Activated CD4-positive, alpha-beta T cell treated with anti-CD3 and anti-CD28 coated beads, Interleukin-2, amount 10 ng/mL, durations not matched to agents 24 days and 14 days (primary cell): ENCODE data around the gene NID2. TPM values are rescaled to one million over a fixed set of nuclear protein-coding genes. Genes with fewer than 3 reads are reported as not detected.
A peak's percentile ranks its signal among the peaks of the same experiment; 100 is the strongest.

Source experiments
- DNase-seq: peaks from one replicate; pipeline ENCODE4 v3.0.0; 2022
- H3K27ac Mint-ChIP-seq: one replicate; pipeline ENCODE4 v1.8.0; 2022; ENCODE audit warnings: mild to moderate bottlenecking, mixed read lengths
- H3K27me3 Mint-ChIP-seq: one replicate; pipeline ENCODE4 v1.8.0; 2022; ENCODE audit warnings: mixed read lengths
- H3K36me3 Mint-ChIP-seq: one replicate; pipeline ENCODE4 v1.8.0; 2022; ENCODE audit warnings: low read depth, mild to moderate bottlenecking, mixed read lengths
- H3K4me1 Mint-ChIP-seq: one replicate; pipeline ENCODE4 v1.8.0; 2021; ENCODE audit warnings: mixed read lengths
- H3K4me3 Mint-ChIP-seq: one replicate; pipeline ENCODE4 v1.8.0; 2022; ENCODE audit warnings: mild to moderate bottlenecking, moderate library complexity, mixed read lengths
- H3K9me3 Mint-ChIP-seq: one replicate; pipeline ENCODE4 v1.8.0; 2021; ENCODE audit warnings: mixed read lengths
- intact Hi-C: fragments of 100-400 bp; cut with micrococcal nuclease; formaldehyde crosslinking; loops from one replicate; pipeline ENCODE4 v1.15.1; 2023
- total RNA-seq: library from RNA; stranded (reverse); gene quantifications from 2 replicates; pipeline ENCODE4 v1.2.3, GENCODE V29; 2022

The NID2 gene
- total RNA-seq, 1 donor from 2014 or later, result 0.09 TPM

DNA sequence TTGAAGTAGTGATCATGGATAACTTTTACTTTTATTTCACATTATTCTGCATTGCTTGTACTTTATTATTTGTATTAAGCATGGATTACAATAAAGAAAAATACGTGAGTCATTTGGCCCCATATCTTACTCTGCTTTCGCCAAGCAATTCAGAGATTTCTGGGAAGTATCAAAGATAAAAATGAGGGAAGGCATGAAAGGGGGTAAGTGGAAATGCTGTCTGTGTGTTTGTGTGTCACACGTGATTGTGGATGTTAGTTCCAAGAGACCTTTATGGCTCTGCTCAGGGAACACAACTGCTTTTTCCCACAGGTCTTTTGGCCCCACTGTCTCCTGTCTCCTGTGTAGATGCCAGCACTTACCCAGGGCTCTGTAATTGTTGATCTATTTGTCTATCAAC lies 10.5 kb downstream of the NID2 start:
- DNase-seq, result no peak
- H3K9me3 Mint-ChIP-seq, result peaks cover 4% of the 10 kb centered on the region
- H3K4me1 Mint-ChIP-seq, result no peaks in the 10 kb centered on the region
- intact Hi-C loops, result no loop called here
- H3K4me3 Mint-ChIP-seq, result no peak overlapping the region
- H3K36me3 Mint-ChIP-seq, result no peaks in the 10 kb centered on the region
- H3K27me3 Mint-ChIP-seq, result peaks cover 57% of the 10 kb centered on the region
- H3K27ac Mint-ChIP-seq, result no peak overlapping the region

DNA sequence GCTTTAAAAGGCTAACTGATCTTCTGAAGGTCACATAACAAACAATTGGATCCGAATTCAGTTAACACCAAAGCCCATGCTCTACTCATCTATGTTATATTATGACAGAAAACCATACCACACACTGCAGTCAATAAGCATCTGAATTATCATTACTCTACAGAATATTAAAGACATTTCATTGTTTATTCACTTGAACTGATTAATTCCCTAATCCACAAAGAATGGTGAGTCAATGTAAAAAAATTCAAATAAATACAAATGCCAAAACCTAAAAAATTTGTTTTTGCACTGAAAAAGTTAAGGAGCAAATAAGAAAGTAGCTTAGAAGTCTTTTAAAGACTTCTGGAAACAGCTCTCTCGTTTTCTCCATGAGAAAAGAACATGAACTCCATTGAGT lies 13.7 kb downstream of the NID2 start:
- H3K27me3 Mint-ChIP-seq, result peaks cover 44% of the 10 kb centered on the region

DNA sequence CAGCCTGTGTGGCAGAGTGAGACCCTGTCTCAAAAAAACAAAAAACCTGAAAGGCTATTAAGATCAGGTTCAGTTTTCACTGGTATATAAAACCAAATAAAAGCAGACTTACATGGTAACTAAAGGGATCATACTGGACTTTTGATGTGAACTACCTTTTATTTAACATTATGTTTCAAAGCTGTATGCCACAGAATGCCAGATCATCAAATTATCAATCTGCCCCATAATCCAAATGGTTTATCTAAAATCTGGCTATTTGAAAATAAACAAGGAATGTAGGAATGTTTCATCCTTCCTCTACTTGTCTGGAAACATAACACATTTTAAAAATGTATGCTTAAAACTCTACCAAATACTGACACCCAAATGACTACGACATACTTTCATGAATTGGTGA lies 14.2 kb downstream of the NID2 start:
- H3K27me3 Mint-ChIP-seq, result peaks cover 41% of the 10 kb centered on the region
- H3K36me3 Mint-ChIP-seq, result no peaks in the 10 kb centered on the region
- H3K4me1 Mint-ChIP-seq, result no peaks in the 10 kb centered on the region
- intact Hi-C loops, result no loop called here
- peaks cover 4% of the 10 kb centered on the region for H3K9me3 Mint-ChIP-seq
- no peak overlapping the region for H3K27ac Mint-ChIP-seq
- H3K4me3 Mint-ChIP-seq, result no peak overlapping the region
- DNase-seq, result no peak

More for the DNA sequence above, 13.7 kb downstream of the NID2 start:
- no peaks in the 10 kb centered on the region for H3K36me3 Mint-ChIP-seq
- no peak overlapping the region for H3K4me3 Mint-ChIP-seq
- intact Hi-C loops, result no loop called here
- no peaks in the 10 kb centered on the region for H3K4me1 Mint-ChIP-seq
- H3K9me3 Mint-ChIP-seq, result peaks cover 4% of the 10 kb centered on the region
- H3K27ac Mint-ChIP-seq, result no peak overlapping the region
- DNase-seq, result no peak

DNA sequence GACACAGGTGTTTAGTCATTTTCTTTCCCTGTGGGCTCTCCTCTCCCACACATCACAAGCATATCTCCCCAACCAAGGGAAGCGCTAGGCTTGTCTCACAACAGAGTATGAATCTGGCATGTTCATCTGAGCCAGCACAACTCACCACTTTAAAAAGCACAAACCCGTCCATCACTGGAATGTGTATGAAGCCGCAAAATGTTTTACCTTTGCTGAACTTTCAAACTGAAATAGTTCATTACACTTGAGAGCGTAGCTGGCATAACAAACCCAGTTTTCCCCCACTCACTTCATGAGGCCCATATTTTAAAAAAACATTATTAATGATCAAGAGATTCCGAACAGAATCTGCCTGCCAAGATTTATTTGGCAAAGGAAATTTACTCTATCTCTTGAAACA lies 15.8 kb downstream of the NID2 start:
- intact Hi-C loops, result no loop called here

DNA sequence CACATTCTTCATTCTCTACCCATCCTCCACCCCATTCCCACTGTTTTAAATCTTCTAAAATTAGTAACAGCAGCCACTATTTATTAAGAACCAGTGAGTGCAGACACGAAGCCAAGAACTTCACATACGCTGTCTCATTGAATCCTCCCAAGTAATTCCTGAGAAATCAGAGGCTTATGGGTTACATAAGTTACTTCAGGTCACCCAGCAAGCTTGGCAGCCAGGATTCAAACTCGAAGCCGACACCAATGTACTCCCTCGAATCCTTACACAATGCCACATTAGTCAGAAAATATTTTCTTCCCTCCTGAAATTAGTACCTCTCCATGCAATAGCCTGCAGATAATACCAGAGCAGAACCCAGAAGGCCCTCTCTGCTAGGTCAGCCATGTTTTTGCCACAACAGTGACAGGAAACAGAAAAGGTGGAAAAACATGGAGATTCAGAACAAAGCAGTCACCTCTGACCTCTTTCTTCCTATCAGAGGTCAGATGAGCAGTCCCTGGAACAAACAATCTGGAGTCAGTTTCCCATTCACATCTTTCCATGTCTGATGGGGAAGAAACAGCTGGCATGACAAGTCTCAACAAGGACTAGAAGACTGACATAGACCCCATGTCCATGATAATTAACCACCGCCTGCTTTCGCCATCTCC lies 16.4 kb downstream of the NID2 start:
- Mint-ChIP-seq H3K36me3 (no peaks in the 10 kb centered on the region), H3K27me3 (peaks cover 28% of the 10 kb centered on the region), H3K4me3 (no peak overlapping the region), H3K4me1 (peaks cover 1% of the 10 kb centered on the region), H3K9me3 (peaks cover 4% of the 10 kb centered on the region), H3K27ac (no peak overlapping the region)
- DNase-seq, result no peak
- intact Hi-C loops, result no loop called here

More for the DNA sequence above, 15.8 kb downstream of the NID2 start:
- no peak for DNase-seq
- H3K9me3 Mint-ChIP-seq, result peaks cover 4% of the 10 kb centered on the region
- H3K27ac Mint-ChIP-seq, result no peak overlapping the region
- H3K4me1 Mint-ChIP-seq, result no peaks in the 10 kb centered on the region
- no peak overlapping the region for H3K4me3 Mint-ChIP-seq
- no peaks in the 10 kb centered on the region for H3K36me3 Mint-ChIP-seq
- peaks cover 28% of the 10 kb centered on the region for H3K27me3 Mint-ChIP-seq

DNA sequence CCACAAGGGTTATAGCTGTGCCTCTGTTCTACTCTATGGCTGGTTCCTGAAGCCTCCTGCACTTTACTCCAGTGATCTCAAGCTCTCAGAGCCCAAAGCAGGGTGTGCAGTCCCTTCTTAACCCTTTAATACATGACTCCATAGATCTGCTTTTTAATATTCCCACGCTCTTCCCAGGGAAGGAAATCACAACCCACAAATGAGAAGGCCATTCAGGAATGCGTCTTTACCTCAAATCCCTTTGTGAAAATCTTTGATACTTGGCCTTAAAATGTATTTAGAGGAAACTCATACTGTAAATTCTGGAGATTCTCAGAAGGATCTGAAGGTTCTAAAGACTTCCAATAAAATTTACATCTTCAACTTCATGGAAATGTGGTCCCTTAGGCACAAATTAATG lies 17.0 kb downstream of the NID2 start:
- Mint-ChIP-seq H3K27me3 (peaks cover 28% of the 10 kb centered on the region), H3K36me3 (no peaks in the 10 kb centered on the region), H3K9me3 (peaks cover 4% of the 10 kb centered on the region), H3K27ac (no peak overlapping the region), H3K4me1 (peaks cover 5% of the 10 kb centered on the region), H3K4me3 (no peak overlapping the region)
- DNase-seq, result no peak
- intact Hi-C loops, result no loop called here

DNA sequence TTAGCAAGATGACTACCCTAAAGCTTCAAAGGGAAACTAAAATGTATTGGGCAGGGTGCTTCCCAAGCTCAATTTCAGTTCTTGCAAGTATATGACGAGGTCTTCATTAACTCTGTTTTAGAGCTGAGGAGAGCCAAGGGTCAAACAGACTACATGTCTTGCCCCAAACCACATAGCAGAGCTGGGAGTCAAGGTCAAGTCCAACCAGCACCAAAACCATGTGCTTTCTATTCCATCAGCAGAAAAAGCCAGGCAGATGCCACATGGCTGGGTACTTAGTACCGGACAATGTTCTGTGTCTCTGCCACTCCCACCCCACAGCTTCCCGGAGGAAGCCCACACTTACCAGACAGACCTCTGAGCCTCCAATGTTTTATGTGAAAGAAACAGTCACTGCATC lies 17.6 kb downstream of the NID2 start:
- Mint-ChIP-seq H3K9me3 (peaks cover 4% of the 10 kb centered on the region), H3K27ac (no peak overlapping the region), H3K27me3 (peaks cover 28% of the 10 kb centered on the region), H3K4me3 (no peak overlapping the region), H3K36me3 (no peaks in the 10 kb centered on the region), H3K4me1 (peaks cover 5% of the 10 kb centered on the region)
- DNase-seq, result no peak
- intact Hi-C loops, result no loop called here

DNA sequence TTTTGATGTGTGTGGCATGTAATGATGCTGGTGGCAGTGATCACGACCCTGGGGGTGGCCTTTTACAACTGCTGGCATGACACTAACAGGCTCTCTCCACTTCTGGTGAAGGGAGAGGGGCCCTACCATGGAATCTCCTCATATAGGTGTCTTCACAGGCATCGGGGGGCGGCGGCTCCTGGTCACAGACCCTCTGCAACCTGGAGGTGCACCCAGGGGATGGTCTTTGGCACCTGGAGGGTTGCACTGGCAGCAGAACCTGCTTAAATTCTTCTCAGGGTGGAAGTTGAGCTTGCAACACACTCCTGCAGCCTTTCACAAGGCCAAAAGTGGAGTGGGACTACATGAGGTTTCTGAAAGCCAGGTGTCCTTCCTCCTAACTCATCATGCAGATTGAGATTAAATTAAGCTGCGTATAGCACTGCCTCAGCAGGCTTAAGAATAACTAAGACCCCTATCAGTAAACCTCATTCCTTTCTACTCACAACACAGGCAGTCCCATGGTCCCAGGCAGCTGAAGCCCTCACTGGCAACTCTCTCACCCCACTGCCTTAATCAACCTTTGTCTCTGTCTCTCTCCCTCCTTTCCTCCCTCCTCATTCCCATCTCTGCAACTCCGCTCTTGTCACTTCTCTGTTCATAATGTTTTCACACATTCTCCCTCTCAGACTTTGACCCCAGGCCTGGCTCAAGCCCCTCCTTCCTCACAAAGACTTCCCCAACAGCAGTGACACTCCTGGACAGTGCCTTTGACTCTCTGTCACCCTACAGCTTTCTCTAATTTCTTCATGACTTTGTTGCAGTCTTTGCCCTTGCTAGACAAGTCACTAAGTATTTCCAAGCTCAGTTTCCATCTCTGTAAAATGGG lies 18.9 kb downstream of the NID2 start:
- H3K27ac Mint-ChIP-seq, result no peak overlapping the region
- intact Hi-C loops, result no loop called here
- H3K9me3 Mint-ChIP-seq, result peaks cover 3% of the 10 kb centered on the region
- no peak overlapping the region for H3K4me3 Mint-ChIP-seq
- peaks cover 12% of the 10 kb centered on the region for H3K4me1 Mint-ChIP-seq
- no peaks in the 10 kb centered on the region for H3K36me3 Mint-ChIP-seq
- peaks cover 20% of the 10 kb centered on the region for H3K27me3 Mint-ChIP-seq
- no peak for DNase-seq

DNA sequence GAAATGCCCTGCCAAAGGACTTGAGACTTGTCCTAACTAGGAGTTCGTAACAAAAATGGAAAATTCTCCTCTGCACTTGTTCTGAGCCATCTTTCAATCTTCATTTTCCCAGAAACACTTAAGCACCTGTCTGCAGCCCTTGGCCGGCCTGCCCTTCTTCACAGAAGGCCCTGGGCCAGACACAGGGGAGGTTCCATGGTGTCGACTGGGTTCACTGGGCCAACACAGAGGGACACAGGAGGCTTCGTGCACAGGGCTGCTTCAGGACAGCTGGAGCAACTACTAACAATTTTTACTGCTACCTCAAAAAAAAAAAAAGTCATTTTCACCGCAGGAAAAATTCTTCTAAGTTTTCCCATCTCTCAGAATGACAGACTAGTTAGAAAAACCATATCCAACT lies 19.6 kb downstream of the NID2 start:
- Mint-ChIP-seq H3K4me3 (no peak overlapping the region), H3K9me3 (no peaks in the 10 kb centered on the region), H3K27ac (no peak overlapping the region), H3K27me3 (peaks cover 18% of the 10 kb centered on the region), H3K36me3 (no peaks in the 10 kb centered on the region), H3K4me1 (peaks cover 13% of the 10 kb centered on the region)
- no peak for DNase-seq
- intact Hi-C loops, result no loop called here

DNA sequence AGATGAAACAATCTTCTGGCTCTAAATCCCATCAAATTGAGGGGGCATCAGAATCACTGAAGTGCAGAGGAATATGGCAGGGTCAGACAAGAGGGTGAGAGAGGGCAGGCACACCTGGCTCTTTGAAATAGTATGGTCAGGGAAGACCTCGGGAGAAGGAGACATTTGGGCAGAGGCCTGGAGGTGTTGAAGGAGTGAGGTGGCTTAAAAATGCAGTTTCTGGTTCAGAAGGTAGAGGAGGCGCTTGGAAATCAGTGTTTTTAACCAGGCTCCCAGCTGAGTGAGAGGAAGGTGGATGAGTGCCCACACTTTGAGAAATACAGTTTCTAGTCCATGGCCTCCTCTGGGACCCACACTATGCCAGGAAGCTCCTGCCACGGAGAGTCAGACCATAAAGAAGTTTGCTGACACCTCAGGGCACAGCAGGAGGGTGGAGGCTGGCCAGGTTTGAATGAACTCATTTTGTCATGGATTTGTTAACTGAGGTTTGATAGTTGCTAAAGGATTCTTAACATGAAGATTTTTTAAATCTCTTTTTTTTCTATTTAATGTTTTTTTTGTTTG lies 20.1 kb downstream of the NID2 start:
- H3K4me3 Mint-ChIP-seq, result no peak overlapping the region
- no peak for DNase-seq
- H3K36me3 Mint-ChIP-seq, result no peaks in the 10 kb centered on the region
- intact Hi-C loops, result no loop called here
- peak overlapping the region; percentile 16 for H3K27ac Mint-ChIP-seq
- H3K4me1 Mint-ChIP-seq, result peaks cover 13% of the 10 kb centered on the region
- H3K9me3 Mint-ChIP-seq, result no peaks in the 10 kb centered on the region
- H3K27me3 Mint-ChIP-seq, result peaks cover 15% of the 10 kb centered on the region

DNA sequence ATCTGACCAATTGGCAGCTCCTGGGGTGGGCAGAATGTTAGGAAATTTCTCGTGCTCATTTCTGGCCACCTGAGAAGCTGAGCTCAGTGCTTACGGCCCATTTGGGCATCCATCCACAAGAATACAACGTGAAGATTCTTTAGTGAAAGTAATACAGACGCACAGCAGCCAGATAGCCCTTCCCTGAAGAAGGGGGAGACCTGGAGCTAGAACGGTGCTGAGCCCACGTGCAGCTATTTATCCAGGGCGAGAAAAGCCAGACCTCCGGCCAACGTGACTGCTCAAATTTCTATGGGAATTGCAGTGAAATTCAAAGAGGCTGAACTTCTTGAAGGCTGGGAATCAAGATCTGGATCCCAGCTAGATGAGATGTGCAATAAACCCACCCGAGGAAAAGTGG lies 20.7 kb downstream of the NID2 start:
- intact Hi-C loops, result no loop called here
- DNase-seq, result no peak
- peaks cover 15% of the 10 kb centered on the region for H3K27me3 Mint-ChIP-seq
- H3K9me3 Mint-ChIP-seq, result no peaks in the 10 kb centered on the region
- H3K36me3 Mint-ChIP-seq, result no peaks in the 10 kb centered on the region
- H3K4me3 Mint-ChIP-seq, result no peak overlapping the region
- H3K27ac Mint-ChIP-seq, result no peak overlapping the region
- peaks cover 13% of the 10 kb centered on the region for H3K4me1 Mint-ChIP-seq

DNA sequence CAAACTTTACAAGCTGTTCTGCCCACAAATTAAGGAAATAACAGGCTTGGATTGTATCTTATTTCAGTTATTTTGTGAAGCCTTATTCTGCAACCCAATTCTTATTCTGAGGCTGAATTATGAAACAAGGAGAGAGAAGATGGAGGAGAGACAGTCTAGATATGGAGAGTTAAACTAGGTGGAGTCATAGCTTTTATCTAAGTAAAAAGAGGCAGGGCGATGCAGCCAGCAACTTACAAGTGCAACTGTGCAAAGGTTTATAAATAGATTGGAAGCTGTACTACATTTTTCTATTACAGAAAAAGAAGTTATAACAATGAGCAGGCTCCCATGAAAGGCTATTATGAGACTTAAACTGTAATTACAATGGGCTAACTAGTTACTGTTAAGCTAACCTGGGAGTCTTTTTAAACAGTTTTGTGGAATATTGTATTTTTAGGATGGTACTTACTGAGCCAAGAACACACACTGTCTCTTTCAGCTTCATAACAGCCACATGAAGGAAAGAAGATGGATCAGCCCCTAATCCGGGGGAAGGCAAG lies 22.4 kb downstream of the NID2 start:
- no peak overlapping the region for H3K4me3 Mint-ChIP-seq
- no peak overlapping the region for H3K27ac Mint-ChIP-seq
- intact Hi-C loops, result no loop called here
- no peak for DNase-seq
- no peaks in the 10 kb centered on the region for H3K36me3 Mint-ChIP-seq
- H3K9me3 Mint-ChIP-seq, result no peaks in the 10 kb centered on the region
- H3K27me3 Mint-ChIP-seq, result peaks cover 6% of the 10 kb centered on the region
- peaks cover 13% of the 10 kb centered on the region for H3K4me1 Mint-ChIP-seq

DNA sequence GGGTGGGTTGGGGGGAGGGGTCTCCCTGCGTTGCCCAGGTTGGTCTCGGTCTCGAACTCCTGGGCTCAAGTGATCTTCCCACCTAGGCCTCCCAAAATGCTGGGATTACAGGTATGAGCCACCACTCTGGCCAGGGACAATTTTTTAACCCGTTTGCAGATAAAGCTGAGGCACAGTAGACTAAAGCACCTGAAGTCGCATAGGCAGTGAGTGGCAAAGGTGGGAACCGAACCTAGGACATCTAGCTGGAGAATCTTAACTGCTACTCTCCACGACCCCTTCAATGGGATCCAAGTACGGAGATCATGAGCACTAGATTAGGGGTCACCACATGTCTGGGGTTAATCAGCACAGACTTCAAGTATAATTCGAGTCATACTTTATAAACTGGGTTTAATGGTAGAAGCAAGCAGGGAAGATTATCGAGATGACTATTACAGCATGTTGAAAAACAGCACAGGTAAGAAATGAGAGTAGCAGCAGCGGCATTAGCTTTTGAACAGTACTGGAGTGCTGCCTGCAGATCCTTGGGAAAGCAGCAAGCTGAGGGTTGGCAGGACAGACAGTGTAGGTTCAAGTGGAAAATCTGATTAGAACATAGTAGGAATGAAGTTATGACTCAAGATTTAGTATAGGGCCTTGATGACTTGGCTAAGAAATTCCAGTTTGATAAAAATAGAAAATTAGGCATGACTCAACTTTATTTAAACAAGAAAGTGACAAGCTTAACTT lies 23.9 kb downstream of the NID2 start:
- Mint-ChIP-seq H3K27me3 (peaks cover 4% of the 10 kb centered on the region), H3K9me3 (no peaks in the 10 kb centered on the region), H3K36me3 (no peaks in the 10 kb centered on the region), H3K4me3 (no peak overlapping the region), H3K27ac (no peak overlapping the region), H3K4me1 (peaks cover 13% of the 10 kb centered on the region)
- DNase-seq, result no peak
- intact Hi-C loops, result no loop called here
